ENCODE data around the gene ASAP2.

Gene ASAP2

DNA sequence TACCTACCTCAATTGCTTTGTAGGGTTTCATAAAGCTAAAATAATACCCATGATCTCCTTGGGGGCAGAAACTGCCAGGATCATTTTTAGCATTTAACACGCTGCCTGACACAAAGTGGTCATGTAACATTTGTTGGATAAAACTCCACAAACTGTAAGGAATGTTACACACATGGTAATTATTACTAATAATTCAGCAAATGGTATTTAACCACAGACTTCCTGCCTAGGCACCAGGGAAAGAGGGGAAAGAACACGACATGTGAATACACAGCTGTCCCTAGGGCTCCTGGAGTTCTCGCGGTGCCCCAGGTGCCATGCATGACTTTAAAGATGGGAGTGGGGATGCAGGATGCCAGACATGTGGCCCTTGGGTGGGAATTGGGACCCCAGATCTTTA is 43.5 kb downstream of the ASAP2 start:
- peak; percentile 48 for DNase-seq (ENCODE audit: extremely low read depth, low read depth)
- TF ChIP-seq, protein P1, sequence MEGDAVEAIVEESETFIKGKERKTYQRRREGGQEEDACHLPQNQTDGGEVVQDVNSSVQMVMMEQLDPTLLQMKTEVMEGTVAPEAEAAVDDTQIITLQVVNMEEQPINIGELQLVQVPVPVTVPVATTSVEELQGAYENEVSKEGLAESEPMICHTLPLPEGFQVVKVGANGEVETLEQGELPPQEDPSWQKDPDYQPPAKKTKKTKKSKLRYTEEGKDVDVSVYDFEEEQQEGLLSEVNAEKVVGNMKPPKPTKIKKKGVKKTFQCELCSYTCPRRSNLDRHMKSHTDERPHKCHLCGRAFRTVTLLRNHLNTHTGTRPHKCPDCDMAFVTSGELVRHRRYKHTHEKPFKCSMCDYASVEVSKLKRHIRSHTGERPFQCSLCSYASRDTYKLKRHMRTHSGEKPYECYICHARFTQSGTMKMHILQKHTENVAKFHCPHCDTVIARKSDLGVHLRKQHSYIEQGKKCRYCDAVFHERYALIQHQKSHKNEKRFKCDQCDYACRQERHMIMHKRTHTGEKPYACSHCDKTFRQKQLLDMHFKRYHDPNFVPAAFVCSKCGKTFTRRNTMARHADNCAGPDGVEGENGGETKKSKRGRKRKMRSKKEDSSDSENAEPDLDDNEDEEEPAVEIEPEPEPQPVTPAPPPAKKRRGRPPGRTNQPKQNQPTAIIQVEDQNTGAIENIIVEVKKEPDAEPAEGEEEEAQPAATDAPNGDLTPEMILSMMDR (IDR thresholded peaks at IDR 0.05; ENCODE audit: low read depth, low read length, missing control alignments): no peak

DNA sequence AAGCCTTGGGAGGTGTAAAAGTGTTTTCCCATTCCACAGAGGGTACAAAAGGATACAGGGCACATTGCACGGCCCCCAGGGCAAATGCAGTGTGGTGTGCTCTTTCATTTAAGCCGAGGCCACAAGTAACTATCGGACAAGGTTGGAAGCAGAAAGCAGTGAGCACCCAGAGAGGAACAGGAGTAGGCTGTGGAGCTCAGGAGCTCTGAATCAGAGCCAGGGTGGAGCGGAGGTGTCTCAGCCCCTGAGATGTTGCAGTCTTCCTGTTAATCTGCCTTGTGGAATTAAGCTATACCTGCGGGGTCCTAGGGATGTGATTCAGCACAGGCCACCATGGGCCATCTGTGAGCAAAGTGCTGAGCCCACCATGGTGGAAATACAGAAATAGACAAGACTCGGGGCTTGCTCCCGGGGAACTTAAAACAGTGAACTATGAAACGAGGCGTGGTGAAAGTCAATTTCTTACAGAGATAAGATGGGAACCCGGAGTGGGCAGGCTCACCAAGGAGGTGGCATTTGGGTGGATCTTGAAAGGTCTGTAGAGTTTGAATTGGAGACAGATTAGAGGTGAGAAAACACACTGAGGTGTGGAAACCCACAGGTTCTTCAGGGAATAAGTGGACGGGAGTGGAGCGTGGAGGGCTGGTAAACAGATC is 44.0 kb downstream of the ASAP2 start:
- DNase-seq (ENCODE audit: extremely low read depth, low read depth): no peak
- TF ChIP-seq, protein P1 (IDR thresholded peaks at IDR 0.05; ENCODE audit: low read depth, low read length, missing control alignments): no peak
- H3K4me3 ChIP-seq (replicated peaks; ENCODE audit: low read depth, low read length): no peak overlapping the region

More for the DNA sequence above, 43.5 kb downstream of the ASAP2 start:
- no peak overlapping the region for H3K4me3 ChIP-seq (replicated peaks; ENCODE audit: low read depth, low read length)

DNA sequence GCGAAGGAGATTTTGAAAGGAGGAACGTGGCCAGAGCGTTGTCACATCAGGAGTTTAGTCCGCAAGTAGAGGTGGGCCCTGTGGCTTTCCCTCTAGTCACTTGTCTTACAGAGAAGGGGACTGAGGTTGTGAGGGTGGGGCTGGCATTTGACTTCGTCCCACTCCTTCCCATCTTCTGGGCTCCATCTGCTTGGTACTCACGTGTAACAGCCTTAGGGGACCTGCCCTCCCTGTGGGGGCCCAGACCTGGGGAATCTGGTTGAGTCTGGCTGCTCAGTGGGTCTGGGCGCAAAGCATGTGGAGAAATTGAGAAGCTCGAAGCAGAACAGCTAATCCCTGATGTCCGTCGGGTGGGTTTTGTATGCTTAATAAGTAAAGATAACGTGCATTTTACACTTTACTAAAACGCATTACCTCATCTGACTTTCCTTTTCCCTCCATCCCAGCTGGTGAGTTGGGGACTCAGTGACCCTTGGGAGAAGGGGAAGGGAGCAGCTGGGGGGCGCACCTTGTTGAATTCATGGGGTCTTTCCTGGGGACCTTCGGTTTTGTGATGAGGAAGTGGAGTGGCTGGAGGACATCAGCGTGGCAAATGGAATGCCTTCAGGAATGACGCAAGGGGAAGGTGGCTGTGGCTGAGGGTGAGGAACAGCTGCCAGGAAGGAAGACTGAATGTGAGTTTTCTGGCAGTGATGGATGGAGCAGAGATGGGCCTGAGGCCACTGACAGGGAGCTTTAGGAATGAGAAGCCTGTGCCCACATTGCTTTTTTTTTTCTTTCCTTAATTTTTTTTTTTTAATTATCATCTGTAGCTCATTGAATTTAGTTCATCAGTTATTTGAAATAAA is 44.8 kb downstream of the ASAP2 start:
- H3K4me3 ChIP-seq (replicated peaks; ENCODE audit: low read depth, low read length): no peak overlapping the region
- TF ChIP-seq, protein P1 (IDR thresholded peaks at IDR 0.05; ENCODE audit: low read depth, low read length, missing control alignments): no peak
- DNase-seq (ENCODE audit: extremely low read depth, low read depth): no peak

DNA sequence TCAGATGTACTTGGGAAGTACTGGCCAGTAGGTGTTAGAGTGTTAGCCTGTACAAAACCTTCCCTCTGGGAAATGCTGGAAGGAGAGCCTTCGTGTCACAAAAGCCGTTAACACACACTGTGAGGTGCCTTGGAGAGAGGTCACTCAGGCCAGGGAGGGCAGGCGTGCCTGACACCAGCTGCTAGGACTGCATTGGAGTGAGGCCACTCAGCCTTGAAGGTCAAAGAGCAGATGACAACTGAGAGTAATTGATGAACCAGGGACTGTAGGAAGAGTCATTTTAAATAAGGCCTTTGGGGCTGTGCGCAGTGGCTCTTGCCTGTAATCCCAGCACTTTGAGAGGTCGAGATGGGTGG is 45.4 kb downstream of the ASAP2 start:
- TF ChIP-seq, protein P1 (IDR thresholded peaks at IDR 0.05; ENCODE audit: low read depth, low read length, missing control alignments): no peak
- no peak overlapping the region for H3K4me3 ChIP-seq (replicated peaks; ENCODE audit: low read depth, low read length)

DNA sequence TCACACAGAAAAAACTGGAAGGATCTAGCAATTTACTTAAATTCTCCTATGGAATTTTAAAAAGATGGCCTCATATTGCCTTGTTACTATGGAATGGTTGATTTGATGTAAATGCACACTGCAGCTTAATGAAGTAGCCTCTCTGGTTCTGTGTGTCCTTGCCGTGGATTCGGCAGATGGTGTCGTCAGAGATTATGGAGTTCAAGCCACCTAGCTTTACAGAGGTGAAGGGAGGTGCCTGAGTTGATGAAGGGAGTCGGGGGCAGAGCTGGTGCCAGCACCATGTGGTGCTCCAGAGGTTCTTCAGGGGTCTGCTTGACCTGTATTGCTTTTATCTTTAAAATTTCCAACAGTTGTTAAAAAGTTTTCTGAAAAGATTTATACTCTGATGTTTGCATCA is 48.8 kb downstream of the ASAP2 start:
- H3K4me3 ChIP-seq (replicated peaks; ENCODE audit: low read depth, low read length): no peak overlapping the region

More for the DNA sequence above, 45.4 kb downstream of the ASAP2 start:
- DNase-seq (ENCODE audit: extremely low read depth, low read depth): no peak

DNA sequence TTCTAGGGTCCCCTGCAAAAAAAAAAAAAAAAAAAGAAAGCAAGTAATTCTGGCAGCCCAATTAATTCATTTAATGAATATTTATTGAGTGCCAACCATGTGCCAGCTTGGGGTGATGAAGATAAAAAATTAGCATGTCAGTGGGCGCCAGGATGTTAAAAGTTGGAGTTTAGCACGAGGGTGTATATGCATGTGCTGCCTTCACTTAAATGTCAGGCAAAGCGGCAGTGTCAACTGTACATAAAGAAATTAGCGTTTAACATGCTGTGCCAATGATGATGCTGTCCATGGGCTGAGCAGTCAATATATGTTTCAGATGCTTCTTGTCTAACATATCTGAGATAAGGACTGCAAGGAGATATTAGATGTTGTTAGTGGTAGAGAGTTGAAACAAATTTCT is 49.5 kb downstream of the ASAP2 start:
- no peak for DNase-seq (ENCODE audit: extremely low read depth, low read depth)
- TF ChIP-seq, protein P1 (IDR thresholded peaks at IDR 0.05; ENCODE audit: low read depth, low read length, missing control alignments): no peak
- no peak overlapping the region for H3K4me3 ChIP-seq (replicated peaks; ENCODE audit: low read depth, low read length)

More for the DNA sequence above, 48.8 kb downstream of the ASAP2 start:
- DNase-seq (ENCODE audit: extremely low read depth, low read depth): no peak
- TF ChIP-seq, protein P1 (IDR thresholded peaks at IDR 0.05; ENCODE audit: low read depth, low read length, missing control alignments): no peak

Measured in HFF-Myc (cell line).